Activated CD4-positive, alpha-beta T cell treated with anti-CD3 and anti-CD28 coated beads for 48 hours (primary cell): ENCODE data around the gene UBE2D2.

Experiments used
- DNase-seq: peaks from one replicate; pipeline ENCODE4 v3.0.0-alpha.2; 2020

Gene UBE2D2

DNA sequence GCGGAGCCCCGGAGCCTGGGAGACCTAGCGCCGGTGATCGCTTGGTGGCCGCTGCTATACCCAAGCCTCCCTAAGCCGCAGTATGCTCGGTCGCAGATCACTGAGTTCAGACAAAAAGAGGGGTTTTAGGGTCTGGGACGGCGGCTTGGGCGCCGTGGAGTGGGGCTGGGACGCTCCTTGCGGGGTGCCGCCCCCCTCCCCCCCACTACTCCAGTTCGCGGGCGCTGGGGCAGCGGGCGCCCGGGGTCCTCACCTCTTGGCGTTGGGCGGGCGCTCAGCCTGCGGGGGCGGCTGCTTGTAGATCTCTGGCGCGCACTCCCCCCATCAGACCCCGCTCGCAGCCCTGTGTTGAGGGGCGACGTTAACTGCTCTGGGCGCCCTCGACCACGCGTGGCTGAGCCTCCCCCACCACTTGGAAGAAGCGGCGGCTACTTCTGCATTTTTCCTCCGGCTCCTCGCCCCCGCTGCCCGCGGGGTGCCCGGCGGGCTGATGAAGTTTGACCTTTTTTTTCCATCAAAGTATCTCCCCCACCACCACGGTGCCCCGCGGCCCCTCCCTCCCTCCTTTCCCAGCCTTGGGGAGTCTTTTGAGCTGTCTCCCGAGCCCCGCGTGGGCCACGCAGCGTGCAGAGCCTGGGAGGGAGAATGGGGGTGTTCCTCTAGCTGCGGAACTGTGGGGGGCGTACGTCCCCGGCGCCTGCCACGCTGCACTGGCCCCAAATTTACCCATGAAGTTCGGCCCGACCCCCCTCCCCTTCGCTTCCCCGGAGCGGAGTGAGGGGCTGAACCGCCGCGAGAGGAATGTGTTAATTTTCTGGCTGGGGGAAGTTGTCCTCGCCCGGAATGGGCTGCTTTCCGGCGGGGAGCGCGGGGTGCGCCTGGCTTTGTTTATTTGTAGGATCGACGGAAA is 88.2 kb downstream of the UBE2D2 start:
- DNase-seq: no peak

DNA sequence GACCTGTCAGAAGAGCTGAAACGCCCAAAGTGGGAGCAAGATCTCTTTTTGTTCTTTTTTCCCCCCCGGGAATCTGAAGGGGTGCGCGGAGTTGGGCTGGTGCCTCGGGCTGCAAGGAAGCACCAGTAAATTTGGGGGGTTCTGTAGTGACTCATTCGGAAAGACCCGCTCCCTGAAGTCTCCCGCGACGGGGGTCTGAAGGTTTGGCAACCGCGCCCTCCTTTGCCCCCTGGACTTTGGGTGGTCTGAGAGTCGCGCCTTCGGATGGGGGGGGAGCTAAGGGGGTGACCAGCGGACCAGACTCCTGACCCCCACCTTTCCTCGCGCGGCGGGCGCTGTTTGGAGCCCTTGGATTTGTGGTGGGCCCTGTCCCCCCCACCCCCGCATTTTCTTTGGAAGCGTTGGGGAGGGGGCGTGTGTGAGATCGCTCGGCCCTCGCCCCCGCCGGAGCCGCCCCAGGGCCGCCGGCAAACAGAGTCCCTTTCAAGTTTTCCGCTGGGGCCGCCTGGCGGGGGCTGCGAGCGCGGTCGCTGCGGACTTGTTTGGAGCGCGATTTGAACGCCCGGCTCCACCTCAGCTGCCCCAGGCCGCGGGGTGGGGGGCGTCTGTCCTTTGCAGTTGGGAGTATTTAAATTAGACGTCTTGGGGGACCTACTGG is 89.0 kb downstream of the UBE2D2 start:
- peak; percentile 38 for DNase-seq

DNA sequence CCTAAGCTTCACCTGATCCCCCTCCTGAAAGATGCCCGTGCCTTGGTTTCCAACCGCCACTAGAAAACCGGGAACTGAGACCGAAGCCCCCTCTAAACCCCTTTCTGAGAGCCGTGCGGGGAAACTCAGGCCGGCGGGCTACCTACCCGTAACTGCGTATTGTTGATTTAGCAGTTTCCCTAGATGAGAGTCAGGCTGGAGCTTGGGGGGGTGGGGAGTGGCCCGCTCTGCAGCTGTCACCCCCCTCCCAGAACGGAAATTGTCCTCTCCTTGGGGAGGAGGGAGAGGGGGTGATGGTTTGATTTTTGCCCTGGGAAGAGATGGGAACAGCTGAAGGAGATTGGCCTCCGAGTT is 89.5 kb downstream of the UBE2D2 start:
- DNase-seq: no peak

DNA sequence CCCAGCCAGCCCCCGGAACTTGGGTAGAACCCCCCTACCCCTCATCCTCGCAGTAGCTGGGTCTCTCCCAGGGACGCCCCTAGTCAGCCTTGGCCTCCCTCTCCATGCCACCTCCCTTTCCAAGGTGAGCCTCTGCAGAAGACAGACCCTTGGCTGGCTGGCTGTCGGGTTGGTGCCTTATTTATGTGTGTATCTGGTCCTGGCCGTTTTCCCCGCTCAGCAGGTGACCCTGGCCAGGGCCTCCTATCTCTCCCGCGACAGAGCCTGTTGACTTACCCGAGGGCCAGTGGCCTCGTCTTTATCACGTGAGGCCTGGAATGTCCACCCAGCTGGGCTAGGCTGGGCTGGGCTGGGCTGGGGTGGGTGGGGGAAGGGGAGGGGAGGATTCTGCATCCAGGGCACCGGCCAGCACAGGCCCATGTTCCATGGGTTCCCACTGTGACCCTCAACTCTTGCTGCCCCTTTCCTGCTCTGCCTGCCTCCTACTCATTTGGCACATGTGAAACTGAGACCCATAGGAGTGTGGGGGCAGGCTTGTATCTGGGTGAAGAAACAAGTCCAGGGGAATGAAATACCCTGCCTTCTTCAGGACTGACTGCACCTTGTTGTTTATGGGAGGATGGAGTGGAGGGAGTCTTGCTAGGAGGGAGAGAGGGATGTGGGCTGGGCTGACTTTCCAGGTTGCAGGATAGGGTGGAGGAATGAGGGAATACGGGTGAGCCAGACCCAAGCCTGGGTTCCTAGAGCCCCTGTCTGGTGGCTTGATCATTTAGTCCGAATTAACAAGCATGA is 90.1 kb downstream of the UBE2D2 start:
- no peak for DNase-seq

DNA sequence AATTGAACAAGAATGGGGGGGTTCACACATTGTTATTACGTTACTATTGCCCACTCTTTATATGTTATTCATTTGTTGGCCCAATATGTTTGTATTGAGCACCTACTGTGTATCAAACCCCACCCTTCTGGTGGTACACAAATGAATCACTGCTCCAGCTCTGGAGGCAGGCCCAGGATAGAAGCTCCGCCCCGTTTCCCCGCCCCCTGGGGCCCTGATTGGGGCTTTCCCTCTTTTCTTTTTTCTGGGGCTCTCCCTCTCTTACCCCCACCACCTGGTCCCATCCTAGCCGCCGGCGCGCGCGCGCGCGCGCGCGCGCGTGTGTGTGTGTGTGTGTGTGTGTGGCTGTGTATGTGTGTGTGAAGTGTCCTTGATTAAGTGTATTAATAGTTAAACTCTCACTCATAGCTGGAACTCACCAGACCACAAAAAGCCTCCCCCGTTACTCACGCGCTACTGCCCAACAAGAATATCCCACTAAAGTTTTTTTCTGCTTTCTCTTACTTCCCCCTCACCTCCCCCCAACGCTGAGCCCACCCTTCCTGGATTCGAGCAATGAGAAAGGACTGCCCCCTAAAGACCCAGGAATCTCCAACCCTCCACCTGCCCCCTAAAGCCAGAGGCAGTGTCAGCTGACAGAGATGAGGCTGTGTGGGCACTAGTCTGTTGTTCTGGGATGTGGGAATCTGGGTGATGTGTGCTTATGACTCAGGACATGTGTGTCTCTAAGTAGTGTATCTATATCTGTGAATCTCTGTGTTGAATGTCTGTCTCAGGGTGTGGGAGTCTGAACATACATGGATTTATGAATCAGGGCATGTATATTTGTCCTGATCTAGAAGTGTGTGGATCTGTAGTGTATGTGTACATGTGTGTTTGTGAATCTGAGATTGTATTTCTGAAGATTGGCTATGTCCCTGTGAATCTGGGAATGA is 91.0 kb downstream of the UBE2D2 start:
- DNase-seq: peak; percentile 72

DNA sequence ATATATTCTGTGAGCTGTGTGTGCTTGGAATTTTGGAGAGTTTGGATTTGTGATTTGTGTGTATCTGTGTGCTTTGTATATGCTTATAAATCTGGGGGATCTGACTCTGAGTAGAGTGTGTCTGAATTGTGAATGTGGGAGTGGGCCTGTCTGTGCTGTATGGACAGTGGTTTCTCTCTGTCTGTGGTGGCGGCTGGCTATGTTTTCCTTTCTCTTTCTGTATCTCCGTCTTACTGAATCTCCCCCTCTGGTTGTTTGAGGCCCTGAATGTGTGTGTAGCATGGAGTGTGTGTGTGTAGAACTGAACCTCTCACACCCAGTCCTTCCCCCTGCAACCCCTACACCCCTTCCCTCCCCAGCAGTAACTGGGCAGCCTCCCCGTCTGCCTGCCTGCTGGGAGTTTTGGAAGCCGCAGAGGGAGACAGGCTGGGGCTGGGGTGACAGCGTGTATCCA is 91.7 kb downstream of the UBE2D2 start:
- DNase-seq: no peak

DNA sequence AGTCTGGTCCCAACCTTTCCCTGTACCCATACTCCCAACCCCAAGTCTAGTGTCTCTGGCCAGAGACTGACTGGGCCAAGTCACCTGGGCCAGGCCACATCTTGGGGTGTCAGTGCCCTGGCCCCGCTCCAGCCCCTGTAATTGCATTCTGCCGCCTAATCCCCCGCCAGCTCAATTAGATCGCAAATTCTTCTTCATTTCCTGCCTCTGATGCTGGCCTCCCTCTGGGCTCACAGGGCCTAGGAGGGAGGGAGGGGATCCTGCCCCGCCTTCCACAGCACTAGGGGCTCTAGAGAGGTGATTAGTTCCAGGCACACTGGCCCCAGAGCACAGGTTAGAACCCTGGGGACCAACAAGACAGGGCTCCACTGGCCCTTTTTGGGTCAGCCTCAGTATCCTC is 92.5 kb downstream of the UBE2D2 start:
- DNase-seq: no peak

DNA sequence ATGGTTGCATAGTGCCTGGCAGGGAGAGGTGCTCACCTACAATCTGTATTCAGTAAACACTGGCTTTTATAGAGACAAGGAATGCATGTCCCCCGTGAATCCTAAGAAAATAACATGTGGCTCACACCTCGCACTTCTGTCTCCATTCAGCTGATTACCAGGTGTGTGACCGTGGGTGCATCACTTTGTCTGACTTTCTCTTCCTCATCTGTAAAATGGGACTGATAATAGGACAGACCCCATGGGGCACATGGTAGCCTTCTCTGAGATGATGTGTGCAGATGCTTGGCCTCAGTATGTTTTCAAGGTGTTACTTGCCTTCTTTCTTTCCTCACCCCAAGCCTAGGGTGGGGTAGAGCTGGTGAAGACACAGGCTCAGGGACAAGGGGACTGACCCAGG is 93.3 kb downstream of the UBE2D2 start:
- no peak for DNase-seq

DNA sequence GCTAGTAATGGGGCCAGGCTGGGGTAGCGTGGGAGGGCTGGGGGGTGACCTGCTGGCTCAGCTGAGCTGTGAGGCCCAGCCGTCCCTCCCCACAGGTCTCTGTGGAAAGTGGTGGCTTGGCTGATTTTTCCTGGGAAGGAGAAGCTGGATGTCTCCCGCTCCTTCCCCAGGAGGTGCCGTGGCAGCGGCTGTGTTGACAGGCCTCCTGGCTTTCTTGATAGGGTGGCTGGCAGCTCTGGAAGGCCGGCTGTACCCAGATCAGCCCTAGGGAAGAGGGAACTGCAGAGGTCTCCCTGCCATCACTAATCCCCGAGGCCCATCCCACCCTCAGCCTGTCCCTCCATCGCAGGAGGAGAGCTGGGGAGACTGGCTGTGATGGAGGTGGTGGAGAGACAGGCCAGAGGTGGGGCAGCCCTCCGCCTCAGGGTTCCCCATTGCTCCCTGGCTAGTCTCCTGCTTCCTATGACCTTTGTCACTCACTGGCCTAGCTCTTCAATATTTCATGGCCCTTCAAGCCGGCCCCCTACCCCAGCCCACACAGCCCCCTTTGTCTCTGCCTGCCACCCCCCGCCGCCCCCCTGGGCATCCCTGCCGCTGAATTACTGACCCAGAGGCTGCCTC is 93.8 kb downstream of the UBE2D2 start:
- DNase-seq: no peak

DNA sequence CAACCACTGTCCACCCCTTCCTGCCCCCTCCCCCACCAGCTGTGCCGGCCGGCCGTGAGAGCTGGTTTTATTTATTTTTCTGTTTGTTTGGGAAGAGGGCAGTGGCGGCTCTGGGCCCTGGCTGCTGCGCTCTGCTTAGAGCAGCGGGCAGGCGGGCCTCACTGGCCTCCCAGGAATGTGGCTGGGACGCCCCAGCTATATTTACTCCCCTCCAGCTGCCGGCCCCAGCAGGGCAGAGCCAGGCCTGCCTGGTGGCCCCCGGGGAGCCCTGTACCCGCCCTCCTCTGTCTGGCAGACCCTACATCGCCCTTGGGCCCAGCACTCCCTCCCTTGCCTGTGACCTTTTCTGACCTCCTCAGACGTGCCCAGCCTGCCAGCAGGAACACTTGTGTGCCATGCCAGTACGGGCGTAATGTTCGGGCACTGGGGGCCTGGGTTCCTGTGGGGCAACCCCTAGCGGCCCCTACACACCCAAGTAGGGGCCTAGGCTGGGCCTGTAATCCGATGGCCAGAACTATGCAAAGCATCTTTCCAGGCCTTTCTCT is 94.7 kb downstream of the UBE2D2 start:
- DNase-seq: no peak

DNA sequence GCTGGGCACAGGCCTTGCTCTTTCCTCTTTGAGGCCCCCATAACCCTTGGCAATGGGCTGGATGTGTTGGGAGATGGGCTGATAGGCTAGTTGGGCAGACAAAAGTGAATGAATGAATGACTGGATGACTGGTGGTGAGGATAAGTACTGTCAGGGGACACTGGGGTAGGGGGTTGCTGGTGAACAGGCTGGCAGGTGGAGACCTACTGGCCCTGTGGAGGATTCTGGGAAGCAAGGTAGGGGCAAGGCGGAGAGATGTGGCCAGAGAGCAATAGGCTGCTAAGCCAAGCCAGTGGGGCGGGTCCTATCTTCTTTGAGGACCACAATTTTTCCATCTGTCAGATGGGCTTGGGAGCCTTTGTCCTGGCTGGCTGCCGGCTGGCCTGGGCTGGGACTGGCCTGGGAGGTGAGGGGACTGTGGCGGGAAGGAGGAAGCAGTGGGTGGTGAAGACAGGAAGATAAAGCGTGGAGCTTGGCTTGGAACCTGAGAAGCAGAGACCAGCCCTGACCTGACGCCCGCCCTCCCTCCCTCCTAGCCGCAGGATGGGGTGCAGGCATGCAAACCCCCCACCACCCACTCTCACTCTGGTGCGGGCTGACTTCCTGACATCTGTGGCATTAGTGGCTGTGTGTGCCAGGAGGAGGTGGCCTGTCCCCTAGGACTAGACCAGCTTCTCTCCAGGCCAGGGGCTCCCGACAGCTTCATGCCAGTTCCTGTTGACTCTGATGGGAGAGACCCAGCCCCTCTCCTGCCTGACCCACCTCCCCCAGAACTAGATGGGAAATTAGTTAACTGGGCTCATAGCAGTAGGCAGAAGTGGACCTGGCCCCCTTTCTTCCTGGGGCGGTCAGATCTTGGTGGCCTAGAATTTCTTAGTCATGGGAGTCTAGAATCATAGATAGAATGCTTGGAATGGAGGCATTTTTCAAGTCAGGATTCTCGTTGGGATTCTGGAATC is 96.5 kb downstream of the UBE2D2 start:
- DNase-seq: no peak

DNA sequence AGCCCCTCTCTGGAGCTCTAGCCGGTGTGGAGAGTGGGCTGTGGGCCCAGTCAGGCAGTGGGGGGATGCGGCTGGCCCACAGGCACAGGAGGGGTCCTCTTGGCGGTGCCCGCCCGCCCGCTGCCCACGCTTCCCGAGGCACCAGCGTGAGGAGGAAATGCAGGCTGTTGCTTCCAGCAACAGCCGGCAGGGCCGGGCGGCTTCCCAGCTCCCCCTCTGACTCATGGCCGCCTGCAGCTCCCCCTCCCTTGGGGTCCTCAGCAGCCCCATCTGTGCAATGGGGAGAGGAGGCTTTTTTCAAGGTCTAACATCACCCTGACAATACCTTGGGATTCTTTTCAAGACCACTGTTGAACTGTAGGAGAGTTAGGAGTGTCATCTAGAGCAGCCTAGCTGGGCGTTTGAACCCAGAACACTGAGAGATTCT is 97.4 kb downstream of the UBE2D2 start:
- DNase-seq: no peak

DNA sequence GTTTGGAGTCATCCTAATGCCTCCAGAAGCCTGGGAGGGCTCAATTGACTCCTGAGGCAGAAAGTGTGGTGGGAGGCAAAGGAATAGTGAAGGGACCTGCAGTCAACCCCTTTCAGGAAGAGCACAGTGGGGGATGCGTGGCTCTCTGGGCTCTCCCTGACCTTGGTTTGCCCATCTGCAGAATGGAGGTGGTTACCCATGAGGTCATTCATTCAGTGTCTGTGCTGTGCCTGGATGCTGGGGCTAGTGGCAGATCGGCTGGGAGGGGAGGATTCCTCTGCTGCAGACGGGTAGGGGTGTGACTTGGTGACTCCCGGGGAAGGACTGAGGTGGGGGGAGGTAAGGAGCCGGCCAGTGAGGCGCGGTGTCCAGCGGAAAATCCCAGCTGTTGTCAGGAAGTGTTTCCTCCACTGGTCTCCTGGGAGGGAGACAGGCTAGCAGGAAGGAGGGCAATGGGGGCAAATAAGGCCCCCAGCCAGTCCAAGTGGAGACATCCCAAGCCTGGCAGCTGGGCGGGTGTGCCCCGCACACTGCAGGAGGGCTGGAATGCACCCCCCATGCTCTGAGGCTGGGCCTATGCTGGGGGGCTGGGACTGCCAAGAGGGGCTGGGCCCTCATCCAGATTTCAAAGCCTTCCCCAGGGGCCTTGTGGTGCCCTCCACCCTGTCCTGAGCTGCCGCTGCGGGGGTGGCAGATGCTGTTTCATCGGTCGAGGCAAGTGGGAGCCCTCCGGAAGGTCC is 98.0 kb downstream of the UBE2D2 start:
- DNase-seq: no peak

DNA sequence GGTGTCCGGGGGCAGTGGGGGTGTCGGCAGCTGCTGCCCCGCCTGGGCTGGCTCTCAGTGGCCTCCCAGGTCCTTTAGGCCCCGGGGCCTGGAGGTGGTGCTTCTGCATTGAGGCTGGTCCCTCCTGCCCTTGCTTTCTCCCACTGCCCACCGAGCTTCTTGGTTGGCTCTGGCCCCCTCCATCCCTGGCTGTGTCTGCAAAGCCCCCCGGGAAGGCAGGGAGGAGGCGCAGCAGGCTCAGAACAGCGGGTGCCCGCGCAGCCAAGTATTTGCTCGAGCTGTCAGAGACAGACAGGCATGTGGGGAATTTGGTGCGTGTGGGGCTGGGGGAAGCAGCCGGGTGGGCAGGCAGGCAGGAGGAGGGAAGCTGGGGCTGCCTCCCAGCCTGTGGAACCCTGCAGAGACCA is 98.6 kb downstream of the UBE2D2 start:
- no peak for DNase-seq

DNA sequence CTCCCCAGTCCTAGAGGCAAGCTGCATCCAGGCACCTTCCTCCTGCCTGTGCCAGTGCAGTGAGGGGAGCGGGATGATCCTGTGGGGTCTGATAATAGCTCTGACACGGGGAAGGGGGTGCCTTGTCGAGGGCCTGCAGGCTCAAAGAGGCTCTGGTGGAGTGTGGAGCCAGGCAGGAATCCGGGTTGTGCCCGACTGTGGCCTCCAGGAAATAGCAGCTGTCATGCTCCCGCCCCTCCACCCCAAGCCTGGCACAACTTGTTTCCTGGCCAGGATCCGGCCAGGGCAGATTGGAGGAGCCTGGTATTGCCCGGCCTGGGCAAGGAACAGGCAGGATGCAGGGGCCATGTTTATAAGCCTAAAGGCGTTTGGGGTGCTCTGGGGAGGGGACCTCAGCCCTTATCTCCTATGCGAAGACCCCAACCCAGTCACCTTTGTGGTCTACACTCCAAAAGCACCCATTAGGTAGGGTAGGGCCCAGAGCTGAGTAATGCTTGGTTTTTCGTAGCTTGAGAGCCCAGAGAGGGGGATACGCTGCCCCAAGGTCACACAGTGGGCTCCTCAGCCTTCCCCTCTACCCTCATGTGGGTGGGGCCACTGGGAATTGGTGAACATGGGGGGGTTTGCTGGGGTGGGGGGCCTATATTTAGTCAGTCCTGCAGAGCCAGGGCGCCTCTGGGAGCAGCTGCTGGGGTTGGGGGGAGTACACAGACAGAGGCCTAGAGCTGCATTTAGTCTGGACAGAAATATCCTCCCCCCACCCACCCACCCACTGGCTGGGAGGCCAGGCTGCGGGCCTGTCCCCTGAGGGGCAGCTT is 99.2 kb downstream of the UBE2D2 start:
- DNase-seq: no peak

DNA sequence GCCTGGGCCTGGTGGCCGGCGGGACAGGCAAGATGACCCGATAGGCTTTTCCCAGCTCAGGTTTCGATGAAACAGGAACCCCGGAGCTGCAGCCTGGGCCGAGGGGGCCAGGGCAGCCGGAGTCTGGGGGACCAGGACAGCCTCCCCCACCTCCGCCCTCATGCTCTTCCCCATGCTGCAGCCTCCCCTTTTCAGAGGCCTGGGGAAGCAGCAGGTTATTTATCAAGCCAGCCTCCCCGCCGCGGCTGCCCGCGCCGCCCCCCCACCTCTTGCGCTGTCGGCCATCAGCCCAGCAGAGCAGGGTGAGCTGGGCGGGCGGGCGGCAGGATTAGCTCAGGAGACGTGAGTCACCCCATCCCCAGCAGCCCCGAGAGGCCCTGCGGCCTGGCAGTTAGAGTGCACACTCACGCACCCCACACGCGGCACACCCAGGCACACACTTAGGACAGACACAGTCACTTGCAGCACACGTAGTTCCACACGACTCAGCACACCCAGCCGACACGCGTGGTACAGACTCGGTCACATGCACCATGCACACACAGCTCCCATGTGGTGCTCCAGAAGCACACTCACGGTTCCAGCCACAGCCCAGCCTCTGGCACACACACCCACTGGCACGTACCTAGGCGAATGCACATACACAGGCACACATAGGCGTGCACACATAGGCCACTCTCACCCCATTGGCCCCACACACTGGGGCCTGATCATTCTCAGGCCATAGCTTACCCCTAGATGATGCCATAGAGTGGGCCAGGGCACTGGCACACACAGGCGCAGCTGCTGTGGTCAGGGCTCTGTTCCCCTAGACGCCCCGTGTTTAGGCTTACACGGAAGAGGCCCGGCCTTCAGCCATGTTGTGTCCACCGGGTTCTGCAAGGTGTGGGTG is 100.0 kb downstream of the UBE2D2 start:
- DNase-seq: no peak

DNA sequence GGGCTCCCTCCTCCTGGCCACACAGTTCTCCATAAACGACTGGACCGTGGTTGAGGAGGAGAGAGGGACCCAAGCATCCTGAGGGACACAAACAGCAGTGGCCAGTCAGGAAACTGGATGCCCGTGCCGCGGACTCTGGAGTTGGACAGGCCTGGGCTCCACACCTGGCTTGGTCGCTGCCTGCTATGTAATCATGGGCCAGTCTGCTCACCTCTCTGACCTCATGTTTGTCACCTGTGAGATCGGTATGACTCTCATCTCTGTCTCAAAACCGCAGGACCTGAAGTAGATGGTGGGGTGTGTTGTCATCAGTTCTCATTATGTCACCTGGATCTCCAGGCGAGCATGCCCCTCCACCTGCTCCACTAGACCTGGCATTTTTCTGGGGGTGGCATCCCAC is 101.5 kb downstream of the UBE2D2 start:
- DNase-seq: no peak
